Measurements from ENCODE around the gene MRPS35.
A peak's percentile ranks its signal among the peaks of the same experiment; 100 is the strongest.

The MRPS35 gene

DNA sequence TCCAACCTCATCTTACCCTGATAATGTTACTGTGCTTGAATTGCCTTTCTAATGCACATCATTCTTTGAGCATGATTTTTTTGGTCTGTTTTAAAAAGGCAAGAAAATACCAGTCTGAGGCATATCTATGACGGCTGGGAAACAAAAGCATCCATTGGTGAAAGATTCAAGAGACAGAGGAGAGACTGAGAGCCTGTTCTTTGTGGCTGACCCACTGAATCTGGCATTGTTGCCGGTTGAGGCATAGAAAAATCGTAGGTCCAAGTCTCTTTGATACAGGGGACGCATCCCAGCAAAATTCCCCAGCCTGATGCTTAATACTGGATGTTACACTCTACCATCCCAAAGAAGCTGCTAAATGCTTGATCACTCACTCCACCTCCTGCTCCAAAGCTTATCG lies 66.5 kb downstream of the MRPS35 start:
- no peak for DNase-seq

DNA sequence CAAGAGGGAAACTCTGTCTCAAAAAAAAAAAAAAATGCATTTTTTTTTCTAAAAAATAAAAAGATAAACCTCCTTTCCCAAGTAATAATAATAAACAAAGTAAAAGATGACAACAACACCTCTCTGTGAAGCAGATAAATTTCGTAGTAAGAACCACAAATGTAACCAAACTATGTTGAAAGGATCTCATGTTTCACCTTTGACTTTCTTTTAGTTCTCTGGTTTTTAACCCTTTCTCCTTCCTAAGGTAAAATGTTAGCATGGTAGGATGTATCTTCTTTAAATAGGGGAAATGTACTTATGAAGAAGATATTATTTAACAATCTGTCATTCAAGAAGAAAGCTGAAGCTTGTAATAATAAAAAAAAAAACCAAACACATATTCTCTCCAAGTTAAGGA lies 67.6 kb downstream of the MRPS35 start:
- DNase-seq: no peak

DNA sequence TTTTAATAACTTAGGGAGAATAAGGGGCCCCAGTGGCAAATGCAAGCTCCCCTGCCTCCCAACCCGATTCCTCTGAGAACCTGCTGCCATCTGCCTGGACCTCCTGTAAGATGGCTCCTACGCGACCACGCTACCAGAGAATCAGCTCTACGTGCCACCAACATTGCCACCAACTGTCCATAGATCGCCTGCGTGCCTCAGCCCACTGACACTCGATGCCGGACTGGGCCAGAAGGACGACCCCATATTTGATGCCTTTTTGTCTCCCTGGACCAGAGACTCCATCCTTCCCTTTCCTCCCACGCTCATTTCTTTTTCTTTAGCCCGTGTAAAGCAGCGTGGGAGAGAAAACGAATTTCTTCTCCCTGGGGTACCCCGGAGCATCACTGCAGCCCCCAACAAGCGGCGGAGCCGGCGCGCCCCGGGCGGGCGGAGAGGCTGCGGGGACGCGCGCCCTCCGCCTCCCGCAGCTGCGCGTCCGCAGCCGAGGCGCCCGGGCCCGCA lies 68.8 kb downstream of the MRPS35 start:
- DNase-seq: peak; percentile 26 to 72

DNA sequence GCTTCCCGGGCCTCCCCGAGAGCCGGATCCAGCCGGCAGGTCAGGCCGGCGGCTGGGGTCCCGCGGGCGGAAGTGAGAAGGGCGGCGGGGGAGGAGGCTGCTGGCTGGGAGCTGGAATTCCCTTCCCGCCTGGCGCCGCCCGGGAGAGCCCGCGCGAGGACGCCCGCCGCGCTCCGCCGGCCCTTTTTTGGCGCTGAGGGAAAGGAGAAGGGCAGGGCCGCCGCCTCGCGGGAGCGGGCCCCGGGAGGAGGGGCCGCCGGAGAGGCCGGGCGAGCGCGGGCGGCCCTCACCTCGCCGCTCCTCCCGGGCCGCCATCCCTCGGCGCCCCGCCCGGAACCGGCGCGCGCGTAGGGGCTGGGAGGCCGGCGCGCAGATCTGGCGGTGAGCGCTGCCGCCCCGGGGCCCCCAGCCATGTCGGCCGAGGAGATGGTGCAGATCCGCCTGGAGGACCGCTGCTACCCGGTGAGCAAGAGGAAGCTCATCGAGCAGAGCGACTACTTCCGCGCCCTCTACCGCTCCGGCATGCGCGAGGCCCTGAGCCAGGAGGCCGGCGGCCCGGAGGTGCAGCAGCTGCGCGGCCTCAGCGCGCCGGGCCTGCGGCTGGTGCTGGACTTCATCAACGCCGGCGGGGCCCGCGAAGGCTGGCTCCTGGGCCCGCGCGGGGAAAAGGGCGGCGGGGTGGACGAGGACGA lies 69.4 kb downstream of the MRPS35 start, which contains the start of the genes KLHL42 and MANSC4:
Gene KLHL42, plus strand, starts transcription at position 314 of the 692 bp plus-strand sequence. Its CDS starts 98 bp downstream, at position 412.
Gene MANSC4, minus strand, starts transcription at position 317 of the 692 bp plus-strand sequence. CDS start 8,960 bp downstream, outside the sequence.
- DNase-seq: peak in 1 of 2 experiments; percentile 52

DNA sequence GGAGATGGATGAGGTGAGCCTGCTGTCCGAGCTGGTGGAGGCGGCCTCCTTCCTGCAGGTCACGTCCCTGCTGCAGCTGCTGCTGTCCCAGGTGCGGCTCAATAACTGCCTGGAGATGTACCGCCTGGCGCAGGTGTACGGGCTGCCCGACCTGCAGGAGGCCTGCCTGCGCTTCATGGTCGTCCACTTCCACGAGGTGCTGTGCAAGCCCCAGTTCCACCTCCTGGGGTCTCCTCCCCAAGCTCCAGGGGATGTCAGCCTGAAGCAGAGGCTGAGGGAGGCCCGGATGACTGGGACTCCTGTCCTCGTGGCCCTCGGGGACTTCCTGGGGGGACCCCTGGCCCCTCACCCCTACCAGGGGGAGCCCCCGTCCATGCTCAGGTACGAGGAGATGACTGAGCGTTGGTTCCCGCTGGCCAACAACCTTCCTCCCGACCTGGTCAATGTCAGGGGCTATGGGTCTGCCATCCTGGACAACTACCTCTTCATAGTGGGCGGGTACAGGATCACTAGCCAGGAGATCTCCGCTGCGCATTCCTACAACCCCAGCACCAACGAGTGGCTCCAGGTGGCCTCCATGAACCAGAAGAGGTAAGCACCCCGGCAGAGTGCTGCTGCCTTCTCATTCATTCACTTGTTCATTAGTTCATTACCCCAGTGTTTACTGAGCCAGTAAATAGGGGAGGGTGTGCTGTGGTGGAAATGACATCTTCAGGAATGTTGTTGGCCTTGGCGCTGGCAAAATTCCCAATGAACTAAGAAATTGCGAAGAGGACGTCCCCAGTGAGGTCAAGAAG lies 70.2 kb downstream of the MRPS35 start:
- peak in 1 of 2 experiments; percentile 31 for DNase-seq

DNA sequence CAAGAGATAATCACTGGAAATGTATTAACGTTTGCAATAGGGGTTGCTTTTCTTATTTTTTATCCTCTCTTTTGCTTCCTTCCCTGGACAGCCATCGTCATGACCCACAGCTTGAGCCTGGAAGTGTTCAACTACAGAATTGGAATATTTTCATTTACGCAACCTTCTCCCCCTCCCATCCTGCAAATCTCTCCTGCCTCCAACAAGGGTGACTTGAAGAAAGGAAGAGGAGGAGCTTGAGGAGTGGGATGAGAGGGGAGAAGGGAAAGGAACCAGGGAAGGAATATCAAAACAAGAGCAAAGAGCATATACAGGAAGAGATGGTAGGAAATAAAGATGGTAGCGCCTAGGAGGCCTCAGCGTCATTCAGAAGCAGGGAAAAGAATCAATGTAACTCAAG lies 71.0 kb downstream of the MRPS35 start:
- DNase-seq: peak in 1 of 2 experiments; percentile 5

DNA sequence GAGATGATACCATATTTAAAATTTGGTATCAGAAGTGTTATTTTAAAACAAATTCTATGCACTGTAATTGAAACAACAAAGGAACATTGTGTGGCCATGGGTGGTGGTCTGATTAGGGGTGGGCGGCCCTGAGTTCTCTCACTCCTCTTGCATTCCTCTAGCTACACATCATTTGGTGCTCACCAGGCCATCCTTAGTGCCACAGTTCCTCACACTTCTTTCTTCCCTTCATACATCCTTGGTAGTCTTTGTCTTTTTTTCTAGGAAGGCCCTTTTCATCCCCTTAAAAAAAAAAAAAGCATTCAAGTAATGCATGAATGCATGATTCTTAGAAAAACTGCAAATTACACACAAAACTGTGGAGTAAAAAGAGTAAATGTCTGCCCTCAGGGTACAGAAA lies 71.8 kb downstream of the MRPS35 start:
- DNase-seq: no peak

DNA sequence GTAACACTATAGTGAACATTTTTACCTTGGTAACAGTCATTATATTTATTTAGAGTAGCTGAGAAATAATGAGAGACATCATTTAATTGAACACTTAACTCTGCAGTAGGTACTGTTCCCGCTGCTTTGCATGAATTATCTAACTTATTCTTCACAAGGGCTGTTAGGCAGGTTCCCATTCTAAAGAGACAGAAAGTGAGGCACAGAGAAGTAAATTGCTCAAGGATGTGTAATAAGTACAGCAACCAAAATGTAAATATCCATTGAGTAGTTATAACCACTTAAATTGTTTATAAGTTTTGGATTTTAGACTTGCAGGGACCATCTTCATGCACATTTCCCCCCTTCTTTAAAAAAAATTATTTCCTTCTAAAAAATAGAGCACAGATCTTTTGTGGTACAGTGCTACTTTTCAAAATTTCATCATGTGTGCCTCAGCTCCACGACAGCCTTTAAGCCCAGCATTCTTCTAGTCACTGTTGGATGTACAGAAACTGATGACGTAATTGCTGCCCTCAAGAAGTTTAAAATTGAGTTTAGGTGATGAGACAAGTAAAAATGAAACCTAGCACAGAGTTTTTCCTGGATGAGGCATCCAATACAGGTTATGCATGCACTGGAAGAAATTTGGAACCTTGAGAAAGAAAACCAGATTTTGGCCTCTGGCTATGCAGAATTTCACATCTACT lies 75.4 kb downstream of the MRPS35 start:
- DNase-seq: no peak

DNA sequence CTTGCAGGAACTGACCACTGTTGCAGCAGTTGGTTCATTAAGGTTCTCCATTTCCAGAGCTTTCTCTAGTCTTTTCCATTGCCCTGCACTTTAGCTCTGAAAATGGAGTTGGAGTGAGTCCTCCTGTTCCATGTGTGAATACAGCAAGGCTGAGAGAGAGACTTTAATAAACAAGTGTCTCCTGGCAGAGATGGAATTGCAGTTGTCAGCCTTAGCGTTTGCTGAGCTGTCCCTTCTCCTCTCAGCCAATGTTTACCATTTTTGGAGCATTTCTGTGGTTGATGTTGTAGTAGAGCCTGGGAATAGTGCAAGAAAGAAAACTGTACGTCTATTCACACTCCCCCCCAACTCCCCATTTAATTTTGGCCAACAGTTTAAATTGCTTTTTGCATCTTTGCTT lies 76.9 kb downstream of the MRPS35 start:
- no peak for DNase-seq

DNA sequence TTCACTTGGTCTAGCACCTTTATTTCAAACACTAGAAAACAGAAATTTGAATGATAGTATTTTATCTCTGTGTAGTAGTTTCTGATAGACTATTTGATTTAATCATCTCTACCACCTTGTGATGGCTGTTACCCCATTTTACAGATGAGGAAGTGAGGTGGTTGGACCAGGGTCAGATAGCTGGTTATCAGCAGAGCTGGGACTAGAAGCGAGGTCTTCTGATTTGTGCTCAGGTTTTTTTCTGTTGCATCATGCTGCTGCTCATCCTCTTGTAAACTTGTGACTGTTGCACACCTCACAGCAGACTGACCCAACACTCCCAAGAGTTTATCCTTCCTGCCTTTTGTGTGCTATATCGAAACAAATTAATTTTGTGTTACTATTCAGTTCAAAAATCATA lies 79.5 kb downstream of the MRPS35 start:
- DNase-seq: no peak

DNA sequence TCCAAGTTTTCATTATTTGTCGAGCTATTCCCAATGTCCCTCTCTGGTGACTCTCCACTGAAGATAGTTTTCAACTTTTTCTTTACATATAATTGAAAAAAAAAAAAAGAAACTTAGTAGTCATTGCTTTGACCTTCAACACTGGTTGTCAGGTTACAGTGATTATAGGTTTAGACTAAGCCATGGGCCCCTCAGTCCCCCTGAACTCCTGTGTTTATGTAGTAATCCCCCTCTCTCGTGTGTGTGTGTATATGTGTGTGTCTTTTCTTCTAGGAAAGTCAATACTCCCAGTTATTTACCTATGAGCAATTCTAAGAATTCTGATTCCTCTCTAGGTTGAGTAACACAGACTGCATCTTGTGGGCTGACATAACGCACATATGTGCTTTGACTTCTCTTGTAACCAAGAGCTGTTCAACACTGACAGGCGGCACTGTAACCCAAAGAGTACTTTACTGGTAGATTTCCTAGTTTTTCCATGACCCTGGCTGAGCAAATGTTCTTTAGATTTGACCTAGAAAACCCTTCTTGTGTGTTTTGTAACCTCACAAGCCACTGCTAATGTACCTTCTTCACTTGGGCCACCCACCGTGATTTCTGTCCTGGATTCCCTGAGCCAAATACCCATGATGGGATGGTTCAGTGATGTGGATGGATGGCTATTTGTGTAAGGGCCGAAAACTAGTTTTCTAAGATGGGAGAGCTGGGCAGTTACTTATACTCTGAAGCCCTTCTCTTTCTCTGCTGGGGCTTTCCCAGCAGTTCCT lies 84.4 kb downstream of the MRPS35 start:
- DNase-seq: no peak

DNA sequence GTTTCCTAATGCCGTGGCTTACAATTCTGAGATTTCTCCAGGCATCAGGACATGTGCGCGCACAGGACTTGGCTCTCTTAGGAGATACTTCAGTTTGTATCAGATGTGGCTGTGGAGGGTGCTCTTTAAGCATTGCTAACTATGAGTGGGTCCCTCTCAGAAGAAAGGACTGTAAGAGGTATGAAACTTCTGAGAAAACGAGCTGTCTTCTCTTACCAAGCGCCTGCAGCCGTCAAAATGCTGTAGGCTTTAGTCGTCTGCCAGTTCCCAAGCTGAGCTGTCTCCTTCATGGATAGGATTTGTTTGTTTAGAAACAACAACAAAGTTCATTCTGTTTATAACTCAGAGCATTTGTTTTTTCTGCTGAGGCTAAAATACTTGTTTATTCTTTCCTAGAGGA lies 85.5 kb downstream of the MRPS35 start:
- no peak for DNase-seq

DNA sequence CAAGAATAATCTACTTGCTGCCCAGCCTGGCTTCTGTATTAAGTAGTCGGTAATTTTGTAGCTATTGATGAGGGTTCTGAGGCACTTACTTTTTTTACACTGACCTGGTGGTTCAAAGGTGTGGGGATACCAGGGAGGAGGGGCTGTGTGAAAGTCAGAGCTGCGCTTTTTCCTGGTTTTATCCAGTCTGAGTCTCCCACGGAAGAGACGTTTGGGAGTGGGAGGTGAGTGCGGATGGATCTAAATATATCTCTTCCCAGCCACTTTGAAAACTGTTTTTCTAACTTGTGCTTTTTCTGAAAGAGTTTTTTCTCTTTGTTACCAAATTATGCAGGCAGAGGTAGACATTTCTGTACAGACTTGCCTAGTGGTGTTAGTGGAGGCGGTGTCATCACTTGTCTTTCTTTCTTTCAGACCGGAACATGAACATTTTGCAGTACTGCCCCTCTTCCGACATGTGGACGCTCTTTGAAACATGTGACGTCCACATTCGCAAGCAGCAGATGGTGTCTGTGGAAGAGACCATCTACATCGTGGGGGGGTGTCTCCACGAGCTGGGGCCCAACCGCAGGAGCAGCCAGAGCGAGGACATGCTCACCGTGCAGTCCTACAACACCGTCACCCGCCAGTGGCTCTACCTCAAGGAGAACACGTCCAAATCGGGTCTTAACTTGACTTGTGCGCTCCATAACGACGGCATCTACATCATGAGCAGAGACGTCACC lies 86.8 kb downstream of the MRPS35 start:
- DNase-seq: no peak

DNA sequence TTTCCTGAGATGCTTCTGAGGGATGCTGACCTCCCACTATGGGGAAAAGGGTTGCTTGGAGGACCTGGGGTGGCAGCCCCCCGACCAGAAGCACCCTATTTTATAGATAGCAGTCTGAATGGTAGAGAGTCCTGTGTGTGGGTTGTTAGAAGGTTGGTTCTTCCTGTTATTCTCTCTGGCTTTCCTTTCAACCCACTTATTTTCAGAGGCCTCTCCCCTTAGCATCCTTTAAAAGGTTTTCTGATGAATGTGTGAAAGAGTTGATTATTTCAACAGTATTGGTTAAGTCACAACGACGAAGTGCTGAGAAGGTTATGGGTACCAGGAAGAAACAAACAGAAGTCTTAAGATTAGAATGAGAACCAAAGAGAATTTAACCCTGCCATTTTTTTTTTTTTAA lies 90.2 kb downstream of the MRPS35 start:
- no peak for DNase-seq

DNA sequence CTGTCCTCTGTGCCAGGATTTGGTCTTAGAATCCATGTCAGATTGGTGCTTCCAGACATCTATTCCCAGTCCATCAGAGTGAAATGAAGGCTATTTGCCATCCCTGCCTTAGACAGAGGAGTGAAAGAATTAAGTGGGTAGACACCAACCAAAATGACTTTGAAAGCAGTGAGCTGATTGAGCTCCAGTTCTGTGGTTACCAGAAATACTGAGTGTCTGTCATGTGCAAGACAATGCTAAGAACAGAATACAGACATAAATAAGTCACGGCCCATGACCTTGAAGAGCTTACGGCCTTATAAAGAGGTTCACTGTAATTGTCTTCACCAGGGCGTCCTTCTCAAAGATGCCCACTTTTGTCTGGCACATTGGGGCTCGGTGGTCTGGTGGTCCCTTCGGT lies 91.0 kb downstream of the MRPS35 start:
- no peak for DNase-seq

DNA sequence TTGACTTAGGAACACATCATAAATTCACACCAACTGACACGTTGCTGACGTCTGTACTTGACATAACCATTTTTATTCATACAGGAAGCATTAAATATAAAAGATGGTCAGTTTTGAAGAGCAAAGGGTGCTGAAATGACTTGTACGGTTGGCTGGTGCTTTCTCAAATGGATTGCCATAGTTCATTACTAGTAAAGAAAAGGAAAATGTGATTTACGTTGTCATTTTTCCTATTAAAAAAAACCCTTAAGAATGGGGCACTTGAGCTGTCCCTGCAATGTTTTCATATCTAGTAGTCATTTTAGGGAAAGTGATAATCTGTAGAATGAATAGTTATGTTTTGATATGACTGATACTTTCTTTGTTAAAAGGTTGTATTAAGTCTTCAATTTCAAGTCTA lies 91.9 kb downstream of the MRPS35 start:
- DNase-seq: no peak

DNA sequence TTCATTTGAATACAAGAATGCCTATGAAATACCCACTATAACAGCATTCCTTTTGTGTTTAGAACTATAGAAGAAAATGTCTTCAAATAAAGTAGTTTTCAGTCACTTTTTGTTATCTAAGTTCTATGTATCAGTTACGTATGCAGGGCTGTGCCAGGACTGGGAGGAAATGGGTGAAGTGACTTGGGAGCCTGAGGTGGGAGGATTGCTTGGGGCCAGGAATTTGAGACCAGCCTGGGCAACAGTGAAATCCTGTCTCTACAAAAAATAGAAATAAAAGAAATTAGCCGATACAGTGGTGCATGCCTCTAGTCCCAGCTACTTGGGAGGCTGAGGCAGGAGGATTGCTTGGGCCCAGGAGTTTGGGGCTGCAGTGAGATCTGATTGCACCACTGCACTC lies 92.3 kb downstream of the MRPS35 start:
- no peak for DNase-seq

DNA sequence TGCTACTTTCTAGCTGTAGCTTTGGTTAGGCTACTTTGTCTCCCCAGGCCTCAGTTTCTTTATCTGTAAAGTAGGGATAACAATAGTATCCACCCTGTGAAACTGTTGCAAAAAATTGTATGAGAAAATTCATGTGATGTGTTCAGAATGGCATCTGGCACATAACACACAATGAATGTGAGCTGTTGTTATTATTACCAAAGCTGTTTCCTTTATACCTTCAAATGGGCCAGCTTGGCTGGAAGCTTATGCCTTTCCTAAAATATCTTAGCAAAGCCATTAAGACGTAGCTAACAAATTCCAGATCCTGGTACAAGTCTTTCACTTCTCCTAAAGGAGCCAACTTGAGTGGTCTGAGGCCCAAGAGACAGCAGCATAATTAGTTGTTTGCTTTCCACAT lies 94.6 kb downstream of the MRPS35 start:
- DNase-seq: no peak
